ENCODE results near the gene DENND2D.

Gene DENND2D

GRCh38 chr1:111190931-111191451 is 9.5 kb downstream of the DENND2D start:
- no peak for TF ChIP-seq TCF12 (IDR thresholded peaks at IDR 0.05; ENCODE audit: low read depth)
- no peak for TF ChIP-seq REST (IDR thresholded peaks at IDR 0.05; ENCODE audit: low read depth)
- TF ChIP-seq MAX (IDR thresholded peaks at IDR 0.05), result no peak
- TF ChIP-seq TEAD4 (IDR thresholded peaks at IDR 0.05), result no peak
- no peak for TF ChIP-seq EGR1 (IDR thresholded peaks at IDR 0.05)

GRCh38 chr1:111184663-111185062 is 15.8 kb downstream of the DENND2D start:
- TF ChIP-seq ZBTB7A (IDR thresholded peaks at IDR 0.05; ENCODE audit: low read depth) (no peak), USF1 (IDR thresholded peaks at IDR 0.05) (no peak), NFIC (IDR thresholded peaks at IDR 0.05) (no peak), CREB1 (IDR thresholded peaks at IDR 0.05; ENCODE audit: low read depth) (no peak), EP300 (IDR thresholded peaks at IDR 0.05; ENCODE audit: borderline replicate concordance) (no peak), FOXM1 (IDR thresholded peaks at IDR 0.05; ENCODE audit: borderline replicate concordance, low read depth) (no peak), CEBPB (IDR thresholded peaks at IDR 0.05) (no peak), REST (IDR thresholded peaks at IDR 0.05; ENCODE audit: low read depth) (no peak), YY1 (IDR thresholded peaks at IDR 0.05; ENCODE audit: low read depth) (no peak), TCF12 (IDR thresholded peaks at IDR 0.05; ENCODE audit: low read depth) (no peak), TAF1 (IDR thresholded peaks at IDR 0.05; ENCODE audit: low read depth) (no peak)

GRCh38 chr1:111183308-111184069 is 17.0 kb downstream of the DENND2D start:
- TF ChIP-seq EP300 (IDR thresholded peaks at IDR 0.05; ENCODE audit: borderline replicate concordance) (no peak), CREB1 (IDR thresholded peaks at IDR 0.05; ENCODE audit: low read depth) (no peak), ZBTB7A (IDR thresholded peaks at IDR 0.05; ENCODE audit: low read depth) (no peak), FOXM1 (IDR thresholded peaks at IDR 0.05; ENCODE audit: borderline replicate concordance, low read depth) (no peak), YY1 (IDR thresholded peaks at IDR 0.05; ENCODE audit: low read depth) (no peak)

GRCh38 chr1:111182052-111182451 is 18.4 kb downstream of the DENND2D start:
- TF ChIP-seq YY1 (IDR thresholded peaks at IDR 0.05; ENCODE audit: low read depth) (no peak), CEBPB (IDR thresholded peaks at IDR 0.05) (no peak), TEAD4 (IDR thresholded peaks at IDR 0.05) (no peak), FOXM1 (IDR thresholded peaks at IDR 0.05; ENCODE audit: borderline replicate concordance, low read depth) (no peak), EGR1 (IDR thresholded peaks at IDR 0.05) (no peak), RAD21 (IDR thresholded peaks at IDR 0.05; ENCODE audit: low read depth) (no peak), NFIC (IDR thresholded peaks at IDR 0.05) (no peak), EP300 (IDR thresholded peaks at IDR 0.05; ENCODE audit: borderline replicate concordance) (no peak), ZBTB7A (IDR thresholded peaks at IDR 0.05; ENCODE audit: low read depth) (no peak), MAX (IDR thresholded peaks at IDR 0.05) (no peak), TCF12 (IDR thresholded peaks at IDR 0.05; ENCODE audit: low read depth) (no peak), USF1 (IDR thresholded peaks at IDR 0.05) (no peak), CREB1 (IDR thresholded peaks at IDR 0.05; ENCODE audit: low read depth) (no peak), REST (IDR thresholded peaks at IDR 0.05; ENCODE audit: low read depth) (no peak), TAF1 (IDR thresholded peaks at IDR 0.05; ENCODE audit: low read depth) (no peak)

Data from Ishikawa (cell line).